D341Med (cell line): ENCODE data around the gene TBL1X.

Source experiments
- DNase-seq: peaks from one replicate; pipeline ENCODE4 v3.0.0; 2012; ENCODE audit warnings: low spot score

Gene TBL1X

GRCh38 chrX:9707306-9708033 lies 242.6 kb downstream of the TBL1X start:
- DNase-seq, result no peak

DNA sequence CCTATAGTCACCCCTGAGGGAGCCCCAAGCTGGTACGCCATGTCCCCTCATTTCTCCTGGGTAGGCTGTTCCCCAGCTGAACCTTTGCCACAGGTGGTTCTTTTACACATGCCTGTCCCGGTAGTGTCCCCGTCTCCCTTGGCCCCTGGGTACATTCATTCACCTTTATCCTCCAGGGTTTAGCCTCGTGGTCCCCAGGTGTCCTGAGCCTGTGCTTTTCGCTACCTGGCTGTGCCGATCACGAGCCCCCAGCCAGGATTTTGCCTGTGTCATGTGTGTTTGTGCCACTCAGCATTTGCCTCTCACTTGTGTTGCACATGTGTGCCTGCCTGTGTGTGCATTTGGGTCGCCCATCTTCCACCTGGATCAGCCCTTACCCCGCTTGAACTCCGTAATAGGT lies 243.2 kb downstream of the TBL1X start:
- DNase-seq, result no peak

DNA sequence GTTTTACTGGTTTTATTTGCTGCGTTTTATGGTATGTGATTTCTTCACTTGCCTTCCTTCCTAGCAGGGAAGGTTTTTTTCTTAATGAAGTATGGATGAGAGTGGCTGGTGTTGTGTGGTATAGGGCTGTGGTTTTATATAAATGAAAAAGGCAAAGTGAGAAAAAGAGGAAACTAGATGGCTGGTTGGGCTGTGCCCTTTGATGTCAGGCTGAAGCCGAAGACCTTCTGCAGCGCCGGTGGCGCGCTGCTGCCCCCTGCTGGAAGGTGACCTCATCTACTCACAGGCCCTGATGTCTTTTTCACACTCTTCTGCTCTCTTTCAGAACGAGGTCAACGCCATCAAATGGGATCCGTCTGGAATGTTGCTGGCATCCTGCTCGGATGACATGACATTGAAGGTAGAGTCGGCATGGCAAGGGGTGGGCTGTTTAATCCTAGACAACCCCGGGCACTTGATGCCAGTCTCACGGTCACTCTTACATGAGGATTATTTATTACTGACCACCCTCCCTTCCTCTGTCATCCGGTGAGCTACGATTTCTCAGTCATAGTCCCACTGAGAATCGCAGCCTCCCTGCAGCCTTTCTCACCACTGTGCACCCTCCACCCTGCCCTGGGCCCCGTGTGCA lies 244.2 kb downstream of the TBL1X start:
- peak; percentile 76 for DNase-seq

DNA sequence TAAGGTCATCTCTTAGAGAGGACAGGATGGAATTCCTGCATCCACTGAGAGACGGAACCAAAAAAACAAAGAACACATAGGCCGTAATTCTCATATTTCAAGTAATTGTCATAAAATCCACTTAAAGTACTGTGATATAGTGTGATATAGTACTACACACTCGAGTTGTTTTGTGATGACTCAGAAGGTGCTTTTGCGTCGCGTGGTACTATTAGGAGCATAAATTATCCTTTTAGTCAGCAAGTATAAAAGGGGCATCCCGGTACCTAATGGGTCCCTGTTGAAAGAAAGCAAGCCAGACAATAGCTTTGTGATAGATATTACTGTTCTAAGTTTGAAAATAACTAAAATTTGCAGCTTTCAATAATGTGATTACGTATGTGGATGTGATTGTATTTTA lies 245.5 kb downstream of the TBL1X start:
- DNase-seq, result no peak

DNA sequence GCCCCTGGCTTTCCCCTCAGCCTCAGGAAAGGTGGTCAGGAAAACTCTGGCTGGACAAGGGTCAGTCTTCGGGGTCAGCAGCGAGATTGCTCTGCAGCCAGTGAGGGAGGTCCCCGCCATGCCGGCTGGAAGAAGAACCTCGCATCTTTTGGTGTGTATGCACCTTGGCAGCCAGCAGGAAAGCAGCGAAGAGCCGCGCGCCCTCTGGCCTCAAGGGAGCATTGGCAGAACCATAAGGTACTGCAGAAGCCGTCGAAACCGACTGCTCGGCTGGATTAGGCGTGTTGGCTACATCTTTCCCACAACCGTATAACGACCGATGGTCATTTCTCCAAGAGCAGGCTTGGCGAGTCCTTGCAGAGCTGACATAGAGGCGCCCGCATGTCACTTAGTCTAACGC lies 252.5 kb downstream of the TBL1X start:
- no peak for DNase-seq

DNA sequence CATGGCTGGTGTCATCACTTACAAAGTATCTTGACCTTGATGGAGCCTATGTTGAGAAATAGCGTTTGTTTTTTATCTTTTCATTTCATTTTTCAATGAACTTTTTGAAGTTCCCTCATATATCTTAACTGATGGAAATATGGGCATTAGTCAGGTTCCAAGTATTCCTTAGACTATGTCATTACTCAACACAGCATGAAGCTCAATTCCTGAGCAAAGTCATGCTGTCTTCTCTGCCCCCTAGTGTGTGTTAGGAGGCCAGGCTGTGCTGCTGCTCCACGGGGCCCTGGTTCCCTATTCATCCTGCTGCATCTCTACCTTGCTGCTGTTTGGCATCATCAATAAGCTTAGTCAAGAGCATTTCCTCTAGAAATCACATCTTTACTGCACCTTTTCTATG lies 259.9 kb downstream of the TBL1X start:
- DNase-seq, result no peak

- DNase-seq, result no peak
These were observed 263.4 kb downstream of the TBL1X start for GRCh38 chrX:9728261-9728660.

- no peak for DNase-seq
These were observed 264.5 kb downstream of the TBL1X start for GRCh38 chrX:9729171-9729885.

DNA sequence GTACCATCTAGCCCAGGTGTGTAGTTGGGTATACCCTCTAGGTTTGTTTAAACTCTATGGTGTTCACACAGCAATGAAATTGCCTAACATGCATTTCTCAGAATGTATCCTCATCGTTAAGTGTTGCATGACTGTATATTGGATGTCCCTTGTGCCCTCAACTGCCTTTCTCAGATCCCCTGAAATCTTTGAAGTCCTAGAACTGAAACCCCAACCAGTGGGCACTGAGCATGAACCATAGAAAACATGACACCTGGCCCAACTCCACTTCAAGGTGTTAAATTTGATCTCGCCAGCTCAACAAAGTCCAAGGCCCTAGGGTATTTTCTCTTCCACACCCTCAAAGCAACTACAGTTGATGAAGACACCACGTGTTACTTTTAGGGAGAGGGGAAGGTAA lies 265.2 kb downstream of the TBL1X start:
- no peak for DNase-seq

GRCh38 chrX:9730752-9731151 lies 265.9 kb downstream of the TBL1X start:
- DNase-seq, result no peak

- DNase-seq, result no peak
These were observed 272.5 kb downstream of the TBL1X start for GRCh38 chrX:9737363-9737762.

- no peak for DNase-seq
These were observed 273.3 kb downstream of the TBL1X start for GRCh38 chrX:9738151-9738550.

GRCh38 chrX:9739130-9739529 lies 274.3 kb downstream of the TBL1X start:
- DNase-seq, result no peak

GRCh38 chrX:9745417-9746115 lies 280.7 kb downstream of the TBL1X start:
- DNase-seq, result no peak

- DNase-seq, result no peak
These were observed 281.5 kb downstream of the TBL1X start for GRCh38 chrX:9746148-9746888.

DNA sequence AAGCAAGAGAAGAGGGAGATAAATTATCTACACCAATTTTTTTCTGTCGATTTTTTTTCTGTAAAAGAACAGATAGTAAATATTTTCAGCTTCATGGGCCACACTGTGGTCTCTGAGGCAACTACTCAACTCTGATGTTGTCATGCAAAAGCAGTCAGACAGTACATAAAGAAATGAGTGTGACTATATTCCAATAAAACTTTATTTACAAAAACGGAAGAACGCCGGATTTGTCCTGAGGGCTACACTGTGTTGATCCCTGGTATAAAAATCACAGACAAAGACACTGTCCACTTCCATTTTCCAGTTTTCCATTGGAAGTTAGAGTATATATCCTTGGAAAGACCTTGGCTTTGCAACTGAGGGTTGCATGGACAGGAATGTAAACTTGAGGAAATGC lies 282.8 kb downstream of the TBL1X start:
- DNase-seq, result no peak

DNA sequence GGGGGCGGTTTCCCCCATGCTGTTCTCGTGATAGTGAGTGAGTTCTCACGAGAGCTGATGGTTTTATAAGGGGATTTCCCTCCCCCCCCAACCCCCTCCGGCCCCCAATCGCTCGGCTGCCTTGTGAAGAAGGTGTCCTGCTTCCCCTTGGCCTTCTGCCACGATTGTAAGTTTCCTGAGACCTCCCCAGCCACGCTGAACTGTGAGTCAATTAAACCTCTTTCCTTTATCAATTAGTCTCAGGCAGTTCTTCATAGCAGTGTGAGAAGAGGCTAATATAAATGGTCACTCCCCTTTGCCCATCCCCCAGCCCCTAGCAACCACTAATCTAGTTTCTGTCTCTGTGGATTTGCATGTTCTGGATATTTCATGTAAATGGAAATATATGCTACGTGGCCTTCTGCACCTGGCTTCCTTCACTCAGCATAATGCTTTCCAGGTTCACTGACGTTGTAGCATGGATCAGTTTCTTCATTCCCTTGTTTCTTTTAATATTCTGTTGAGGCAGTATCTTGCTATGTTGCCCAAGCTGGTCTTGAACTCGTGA lies 284.4 kb downstream of the TBL1X start:
- DNase-seq, result no peak

GRCh38 chrX:9757366-9757765 lies 292.5 kb downstream of the TBL1X start:
- DNase-seq, result no peak

DNA sequence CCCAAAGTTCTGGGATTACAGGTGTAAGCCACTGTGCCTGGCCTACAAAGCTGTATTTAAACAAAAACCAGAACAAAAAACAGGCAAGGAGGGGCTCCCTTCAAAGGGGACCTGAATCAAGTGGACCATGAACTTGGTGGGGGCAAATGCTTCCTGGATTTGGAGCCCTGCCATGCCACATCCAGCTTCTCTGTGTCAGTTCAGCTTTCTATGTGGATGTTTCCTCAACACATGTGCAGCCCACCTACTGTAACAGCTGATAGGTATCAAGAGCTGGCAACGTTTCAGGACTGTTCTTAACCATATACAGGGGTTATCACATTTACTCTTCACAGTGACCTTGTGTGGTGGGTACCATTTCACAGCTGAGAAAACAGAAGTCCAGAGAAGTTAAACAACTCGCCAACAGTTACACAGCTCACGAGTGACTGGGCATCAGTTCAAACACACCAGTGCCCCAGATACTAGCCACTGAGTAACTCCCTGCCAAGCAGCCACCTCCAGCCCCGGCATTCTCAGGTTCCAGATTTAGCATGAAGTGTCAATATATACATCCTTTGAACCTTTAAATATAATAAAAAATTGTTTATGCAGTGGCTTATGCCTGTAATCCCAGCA lies 293.3 kb downstream of the TBL1X start:
- no peak for DNase-seq

- DNase-seq, result no peak
These were observed 294.5 kb downstream of the TBL1X start for GRCh38 chrX:9759337-9759736.

- no peak for DNase-seq
These were observed 300.3 kb downstream of the TBL1X start for GRCh38 chrX:9765072-9765736.
